WERI-Rb-1 (cell line): ENCODE results near the gene ZNF341.

Experiments used
- DNase-seq: peaks from one replicate; pipeline ENCODE4 v3.0.0-alpha.2; 2020
- H3K27ac ChIP-seq: fragments of 250-450 bp; sonication (Bioruptor Pico); 2 replicates; pipeline ENCODE4 v1.5.1; 2020; ENCODE audit warnings: mild to moderate bottlenecking, moderate library complexity
- H3K27me3 ChIP-seq: fragments of 250-450 bp; sonication (Bioruptor Pico); 2 replicates; pipeline ENCODE4 v1.5.1; 2021; ENCODE audit warnings: mild to moderate bottlenecking, low read depth, moderate library complexity; ENCODE audit not compliant: insufficient read depth, severe bottlenecking
- H3K36me3 ChIP-seq: fragments of 250-450 bp; sonication (Bioruptor Pico); 2 replicates; pipeline ENCODE4 v1.5.1; 2020; ENCODE audit warnings: mild to moderate bottlenecking, moderate library complexity
- H3K4me3 ChIP-seq: 2 replicates; pipeline ENCODE4 v1.5.1; 2011; ENCODE audit warnings: low read depth, mild to moderate bottlenecking, control low read depth, low read length
- H3K9me3 ChIP-seq: fragments of 250-450 bp; sonication (Bioruptor Pico); 2 replicates; pipeline ENCODE4 v1.5.1; 2021; ENCODE audit warnings: mild to moderate bottlenecking, moderate library complexity; ENCODE audit not compliant: severe bottlenecking
- CTCF ChIP-seq: IDR thresholded peaks from 2 replicates; pipeline ENCODE4 v1.5.1; 2011; ENCODE audit warnings: low read depth, mild to moderate bottlenecking, control low read depth, inconsistent platforms, low read length

ZNF341 gene

GRCh38 chr20:33731693-33732165 is at the start of gene ZNF341:
TSS of gene ZNF341 (plus strand) at chr20:33731996. CDS start at chr20:33732022, 26 bp downstream.
- Histone ChIP-seq H3K27me3 (no peaks in the 10 kb centered on the region), H3K4me3 (peak within 1 kb of the TSS; percentile 75), H3K27ac (peak within 1 kb of the TSS; percentile 95), H3K9me3 (peaks cover 7% of the 10 kb centered on the region), H3K36me3 (no peaks in the 10 kb centered on the region)
- DNase-seq, result peak; percentile 92
- TF ChIP-seq CTCF, result peak; percentile 82

- Histone ChIP-seq H3K36me3 (peaks cover 50% of the 10 kb centered on the region), H3K27me3 (no peaks in the 10 kb centered on the region), H3K4me3 (peak overlapping the region; percentile 72), H3K27ac (peak overlapping the region; percentile 92), H3K9me3 (no peaks in the 10 kb centered on the region)
- no peak for TF ChIP-seq CTCF
- DNase-seq, result peak; percentile 85
Measured at GRCh38 chr20:33684533-33685327, 47.1 kb upstream of the ZNF341 start.

- peaks cover 43% of the 10 kb centered on the region for H3K36me3 ChIP-seq
- no peaks in the 10 kb centered on the region for H3K27me3 ChIP-seq
- H3K4me3 ChIP-seq, result peak overlapping the region; percentile 72
- DNase-seq, result peak; percentile 51
- H3K9me3 ChIP-seq, result no peaks in the 10 kb centered on the region
- no peak for TF ChIP-seq CTCF
- peak overlapping the region; percentile 92 for H3K27ac ChIP-seq
Measured at GRCh38 chr20:33685328-33686099, 46.3 kb upstream of the ZNF341 start.

- H3K4me3 ChIP-seq, result peak within 1 kb of the TSS; percentile 72
Measured at GRCh38 chr20:33686100-33686983, 45.5 kb upstream of the ZNF341 start, which contains the start of gene E2F1. TSS of gene E2F1 (minus strand) at chr20:33686385. CDS start at chr20:33686264, 121 bp downstream.

More at GRCh38 chr20:33686100-33686983, 45.5 kb upstream of the ZNF341 start, which contains the start of gene E2F1:
- peak; percentile 96 for DNase-seq
- Histone ChIP-seq H3K9me3 (no peaks in the 10 kb centered on the region), H3K27ac (peak within 1 kb of the TSS; percentile 92), H3K36me3 (peaks cover 34% of the 10 kb centered on the region), H3K27me3 (no peaks in the 10 kb centered on the region)
- TF ChIP-seq CTCF, result 0 out of 2 replicates have a peak, but pooled peaks have one; percentile 28
